ENCODE measurements around the gene SH3BP2. TPM values are rescaled to one million over a fixed set of nuclear protein-coding genes. Genes with fewer than 3 reads are reported as not detected.

The SH3BP2 gene
- total and polyA plus RNA-seq, 10 of the 15 experiments (the other 5 are each of a cell fraction or from before 2014, with no cell fraction given): 1.1 to 61.8 (median 23.9) TPM

DNA sequence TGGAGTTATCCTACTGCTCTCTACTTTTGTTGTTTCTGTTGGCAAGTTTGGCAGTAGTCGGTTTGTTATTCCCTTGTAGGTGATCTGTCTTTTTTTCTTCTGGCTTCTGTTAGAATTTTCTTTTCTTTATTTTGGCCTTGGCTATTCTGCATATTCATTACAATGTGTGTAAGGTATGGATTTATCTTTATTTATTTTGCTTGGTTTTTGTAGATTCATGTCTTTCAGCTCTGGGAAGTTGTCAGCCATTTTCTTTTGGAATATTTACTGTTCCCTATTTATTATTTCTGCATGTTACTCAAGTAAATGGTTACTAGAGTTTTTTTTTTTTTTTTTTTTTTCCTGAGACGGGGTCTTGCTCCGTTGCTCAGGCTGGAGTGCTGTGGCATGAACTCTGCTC lies 63.4 kb downstream of the SH3BP2 start:
- Histone ChIP-seq H3K4me2 (ENCODE audit: control insufficient read depth, insufficient read depth) (no peak overlapping the region), H4K20me1 (ENCODE audit: control insufficient read depth, insufficient read depth) (peaks cover 4% of the 10 kb centered on the region; the same call in 1 of the 2 replicates), H2AFZ (ENCODE audit: control insufficient read depth, low read depth, low read length) (no peak overlapping the region), H3K9ac (ENCODE audit: control insufficient read depth, insufficient read depth, low read length) (no peak overlapping the region), H3K4me3 (no peak overlapping the region), H3K4me1 (ENCODE audit: control insufficient read depth, insufficient read depth, low read length) (peaks cover 39% of the 10 kb centered on the region), H3K36me3 (ENCODE audit: control insufficient read depth in 2 of 2, insufficient read depth in 2 of 2, low read length in 1 of 2) (peaks cover 2 to 6% of the 10 kb centered on the region in 2 experiments; a peak in 3 of 4 replicates), H3K9me3 (replicated peaks; ENCODE audit: control insufficient read depth, insufficient read depth, low read length) (no peaks in the 10 kb centered on the region), H3K27ac (ENCODE audit: control insufficient read depth, insufficient read depth) (no peak overlapping the region), H3K27me3 (replicated peaks in 1 of 2; ENCODE audit: control insufficient read depth in 2 of 2, insufficient read depth in 2 of 2, low read length in 1 of 2) (no peaks in the 10 kb centered on the region), H3K79me2 (ENCODE audit: control insufficient read depth, insufficient read depth, low read length) (peaks cover 39% of the 10 kb centered on the region)
- SMC1A ChIA-PET (ENCODE audit: uncharacterized antibody, unreplicated experiment): interaction anchor here (1.2 kb wide), 1 partner anchor 15 kb away, joined by 5 read pairs; no protein-coding TSS in a partner anchor
- CTCF ChIA-PET: no interaction called here
- POLR2A ChIA-PET: no interaction called here
- RAD21 ChIA-PET (ENCODE audit: unreplicated experiment): no interaction called here
- intact Hi-C loops (cut with micrococcal nuclease; ENCODE audit: unreplicated experiment) (no loop called here), in situ Hi-C loops (cut with MboI) (no loop called here)
- DNase-seq (ENCODE audit: low read depth, low spot score) (no peak), ATAC-seq (no peak), FAIRE-seq (no peak)
- BruUV-seq (replicated peaks): no TSS peak
- 98% methylated on average over 2 of the region's 3 CpGs for WGBS (ENCODE audit: insufficient coverage, insufficient replicate concordance, low lambda C conversion rate, missing lambda C conversion rate)
- no peak for TF ChIP-seq STAT1 (conservative IDR thresholded peaks at IDR 0.05)

DNA sequence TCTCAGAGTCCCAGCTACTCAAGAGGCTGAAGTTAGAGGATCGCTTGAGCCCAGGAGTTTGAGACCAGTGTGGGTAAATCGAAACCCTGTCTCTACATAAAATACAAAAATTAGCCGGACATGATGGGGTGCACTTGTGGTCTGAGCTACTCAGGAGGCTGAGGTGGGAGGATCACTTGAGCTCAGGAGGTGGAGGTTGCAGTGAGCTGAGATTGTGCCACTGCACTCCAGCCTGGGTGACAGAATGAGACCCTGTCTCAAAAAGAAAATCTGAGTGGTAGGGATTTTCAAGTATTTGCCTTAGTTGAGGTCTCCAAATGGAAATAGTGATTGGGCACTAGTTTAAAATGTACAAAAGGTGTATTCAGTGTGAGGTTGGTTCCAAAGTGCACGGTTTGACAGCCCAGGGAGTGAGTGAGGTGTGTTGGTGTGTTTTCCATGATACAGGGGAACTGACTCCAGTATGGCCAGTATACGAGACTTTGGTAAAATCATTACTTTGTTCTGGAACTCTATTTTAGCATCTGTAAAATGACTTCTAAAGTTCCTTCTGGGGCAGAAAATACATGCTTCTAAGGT lies 64.6 kb downstream of the SH3BP2 start:
- H4K20me1 ChIP-seq (ENCODE audit: control insufficient read depth, insufficient read depth): peaks cover 6% of the 10 kb centered on the region; the same call in 1 of the 2 replicates
- peaks cover 2 to 6% of the 10 kb centered on the region in 2 experiments; a peak in 3 of 4 replicates for H3K36me3 ChIP-seq (ENCODE audit: control insufficient read depth in 2 of 2, insufficient read depth in 2 of 2, low read length in 1 of 2)
- no peak overlapping the region for H3K9ac ChIP-seq (ENCODE audit: control insufficient read depth, insufficient read depth, low read length)
- FAIRE-seq (no peak), DNase-seq (ENCODE audit: low read depth, low spot score) (no peak), ATAC-seq (no peak)
- intact Hi-C loops (cut with micrococcal nuclease; ENCODE audit: unreplicated experiment) (no loop called here), in situ Hi-C loops (cut with MboI) (no loop called here)
- no peaks in the 10 kb centered on the region for H3K9me3 ChIP-seq (replicated peaks; ENCODE audit: control insufficient read depth, insufficient read depth, low read length)
- no peaks in the 10 kb centered on the region for H3K27me3 ChIP-seq (replicated peaks in 1 of 2; ENCODE audit: control insufficient read depth in 2 of 2, insufficient read depth in 2 of 2, low read length in 1 of 2)
- ChIA-PET POLR2A (no interaction called here), CTCF (interaction anchor here (1.3 kb wide), 1 partner anchor 93 kb away, joined by 3 read pairs; no protein-coding TSS in a partner anchor), RAD21 (ENCODE audit: unreplicated experiment) (no interaction called here), SMC1A (ENCODE audit: uncharacterized antibody, unreplicated experiment) (interaction anchor here (1.2 to 6.4 kb wide), 2 partner anchors 10 to 14 kb away, joined by 5 to 49 read pairs; no protein-coding TSS in a partner anchor)
- peaks cover 43% of the 10 kb centered on the region for H3K4me1 ChIP-seq (ENCODE audit: control insufficient read depth, insufficient read depth, low read length)
- BruUV-seq (replicated peaks): no TSS peak
- 91% methylated on average over 5 of the region's 5 CpGs for WGBS (ENCODE audit: insufficient coverage, insufficient replicate concordance, low lambda C conversion rate, missing lambda C conversion rate)
- TF ChIP-seq, protein P1, sequence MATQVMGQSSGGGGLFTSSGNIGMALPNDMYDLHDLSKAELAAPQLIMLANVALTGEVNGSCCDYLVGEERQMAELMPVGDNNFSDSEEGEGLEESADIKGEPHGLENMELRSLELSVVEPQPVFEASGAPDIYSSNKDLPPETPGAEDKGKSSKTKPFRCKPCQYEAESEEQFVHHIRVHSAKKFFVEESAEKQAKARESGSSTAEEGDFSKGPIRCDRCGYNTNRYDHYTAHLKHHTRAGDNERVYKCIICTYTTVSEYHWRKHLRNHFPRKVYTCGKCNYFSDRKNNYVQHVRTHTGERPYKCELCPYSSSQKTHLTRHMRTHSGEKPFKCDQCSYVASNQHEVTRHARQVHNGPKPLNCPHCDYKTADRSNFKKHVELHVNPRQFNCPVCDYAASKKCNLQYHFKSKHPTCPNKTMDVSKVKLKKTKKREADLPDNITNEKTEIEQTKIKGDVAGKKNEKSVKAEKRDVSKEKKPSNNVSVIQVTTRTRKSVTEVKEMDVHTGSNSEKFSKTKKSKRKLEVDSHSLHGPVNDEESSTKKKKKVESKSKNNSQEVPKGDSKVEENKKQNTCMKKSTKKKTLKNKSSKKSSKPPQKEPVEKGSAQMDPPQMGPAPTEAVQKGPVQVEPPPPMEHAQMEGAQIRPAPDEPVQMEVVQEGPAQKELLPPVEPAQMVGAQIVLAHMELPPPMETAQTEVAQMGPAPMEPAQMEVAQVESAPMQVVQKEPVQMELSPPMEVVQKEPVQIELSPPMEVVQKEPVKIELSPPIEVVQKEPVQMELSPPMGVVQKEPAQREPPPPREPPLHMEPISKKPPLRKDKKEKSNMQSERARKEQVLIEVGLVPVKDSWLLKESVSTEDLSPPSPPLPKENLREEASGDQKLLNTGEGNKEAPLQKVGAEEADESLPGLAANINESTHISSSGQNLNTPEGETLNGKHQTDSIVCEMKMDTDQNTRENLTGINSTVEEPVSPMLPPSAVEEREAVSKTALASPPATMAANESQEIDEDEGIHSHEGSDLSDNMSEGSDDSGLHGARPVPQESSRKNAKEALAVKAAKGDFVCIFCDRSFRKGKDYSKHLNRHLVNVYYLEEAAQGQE (IDR thresholded peaks at IDR 0.05; ENCODE audit: low read depth, low read length): no peak
- no peak for TF ChIP-seq IRF4 (IDR thresholded peaks at IDR 0.05; ENCODE audit: low read depth, low read length)
- TF ChIP-seq YBX1 (IDR thresholded peaks at IDR 0.05): no peak
- no peak for TF ChIP-seq POLR2A (IDR thresholded peaks at IDR 0.05; ENCODE audit: low read depth, low read length)
- no peak for TF ChIP-seq MTA3 (IDR thresholded peaks at IDR 0.05; ENCODE audit: borderline replicate concordance, low read length)
- TF ChIP-seq GABPA (IDR thresholded peaks at IDR 0.05; ENCODE audit: low read depth): no peak
- H3K79me2 ChIP-seq (ENCODE audit: control insufficient read depth, insufficient read depth, low read length): peaks cover 41% of the 10 kb centered on the region
- H3K27ac ChIP-seq (ENCODE audit: control insufficient read depth, insufficient read depth): no peak overlapping the region
- H3K4me3 ChIP-seq: no peak overlapping the region
- H3K4me2 ChIP-seq (ENCODE audit: control insufficient read depth, insufficient read depth): no peak overlapping the region
- no peak overlapping the region for H2AFZ ChIP-seq (ENCODE audit: control insufficient read depth, low read depth, low read length)
